Epithelial cell of umbilical artery (primary cell): Measurements from ENCODE around the gene SIKE1. TPM values are rescaled to one million over a fixed set of nuclear protein-coding genes. Genes with fewer than 3 reads are reported as not detected.

Experiments
- total RNA-seq: library from RNA; depleted of rRNA; stranded (reverse); fragments of >200 nt; gene quantifications from 2 replicates; pipeline ENCODE4 v1.2.3, GENCODE V29; 2014

Gene SIKE1
- total RNA-seq = 39.2 and 44.5 TPM in 2 replicates

GRCh38 chr1:114780344-114781226, at the start of gene SIKE1:
Gene SIKE1, minus strand, starts transcription at chr1:114780685. Its CDS starts 78 bp downstream, at chr1:114780607.

GRCh38 chr1:114757455-114758255, 22.8 kb downstream of the SIKE1 start, which contains the start of gene CSDE1:
Gene CSDE1, minus strand, starts transcription at chr1:114757984. Its CDS starts 18,094 bp downstream, at chr1:114739890.

Other genes with a start within 250 kb of the SIKE1 start
- 56.2 and 70.8 TPM in 2 replicates for gene BCAS2, start 199.1 kb downstream of the SIKE1 start, total RNA-seq
- gene DENND2C, start 110.6 kb downstream of the SIKE1 start, total RNA-seq = 0.15 and 0.65 TPM in 2 replicates
- not detected in 2 replicates for gene AMPD1, start 85.1 kb downstream of the SIKE1 start, total RNA-seq
- gene NRAS, start 63.9 kb downstream of the SIKE1 start, total RNA-seq = 87.4 and 121 TPM in 2 replicates
- 571 and 760 TPM in 2 replicates for gene CSDE1, start 22.7 kb downstream of the SIKE1 start, total RNA-seq
- gene SYCP1, start 74.2 kb upstream of the SIKE1 start, total RNA-seq = not detected in 2 replicates
- not detected in 2 replicates for gene TSHB, start 249.1 kb upstream of the SIKE1 start, total RNA-seq